H9 (cell line): Measurements from ENCODE around the gene FRAT1. TPM values are rescaled to one million over a fixed set of nuclear protein-coding genes. Genes with fewer than 3 reads are reported as not detected.
A peak's percentile ranks its signal among the peaks of the same experiment; 100 is the strongest.

Source experiments
- DNase-seq: peaks from one replicate; pipeline ENCODE4 v3.0.0-alpha.2; 2017
- H2AFZ ChIP-seq: one replicate; pipeline ENCODE4 v1.6.1; 2013; ENCODE audit warnings: mild to moderate bottlenecking, low read length, control low read depth, moderate library complexity
- H2AK5ac ChIP-seq: 2 replicates; pipeline ENCODE4 v1.6.1; 2013; ENCODE audit warnings: low read length, control low read depth, mixed read lengths; ENCODE audit not compliant: insufficient read length
- H2BK120ac ChIP-seq: one replicate; pipeline ENCODE4 v1.6.1; 2013; ENCODE audit warnings: low read depth, mild to moderate bottlenecking, low read length, control low read depth, inconsistent platforms; ENCODE audit not compliant: poor library complexity, severe bottlenecking
- H2BK12ac ChIP-seq: 2 replicates; pipeline ENCODE4 v1.6.1; 2013; ENCODE audit warnings: low read length, control low read depth, mixed read lengths, low read depth; ENCODE audit not compliant: insufficient read length
- H2BK15ac ChIP-seq: 2 replicates; pipeline ENCODE4 v1.6.1; 2013; ENCODE audit warnings: low read depth, low read length, control low read depth
- H2BK20ac ChIP-seq: one replicate; pipeline ENCODE4 v1.6.1; 2013; ENCODE audit warnings: low read depth, mild to moderate bottlenecking, low read length, control low read depth, inconsistent platforms; ENCODE audit not compliant: poor library complexity, severe bottlenecking
- H2BK5ac ChIP-seq: 2 replicates; pipeline ENCODE4 v1.6.1; 2013; ENCODE audit warnings: low read length, control low read depth, mixed read lengths; ENCODE audit not compliant: insufficient read length
- H3K14ac ChIP-seq: 2 replicates; pipeline ENCODE4 v1.6.1; 2013; ENCODE audit warnings: low read length, control low read depth; ENCODE audit not compliant: insufficient read depth
- H3K18ac ChIP-seq: 2 replicates; pipeline ENCODE4 v1.6.1; 2013; ENCODE audit warnings: low read depth, mild to moderate bottlenecking, mixed read lengths, low read length, control low read depth; ENCODE audit not compliant: insufficient read length
- H3K23ac ChIP-seq: 2 replicates; pipeline ENCODE4 v1.6.1; 2013; ENCODE audit warnings: low read length, control low read depth, mixed read lengths, low read depth; ENCODE audit not compliant: insufficient read length
- H3K23me2 ChIP-seq: 2 replicates; pipeline ENCODE4 v1.6.1; 2013; ENCODE audit warnings: low read depth, mild to moderate bottlenecking, mixed read lengths, low read length, control low read depth; ENCODE audit not compliant: insufficient read length, poor library complexity, severe bottlenecking
- H3K27ac ChIP-seq: 2 replicates; pipeline ENCODE4 v1.5.1; 2013; ENCODE audit warnings: low read length, control low read depth, mixed read lengths, low read depth; ENCODE audit not compliant: insufficient read length
- H3K27me3 ChIP-seq: 2 replicates; pipeline ENCODE4 v1.6.1; 2013; ENCODE audit warnings: low read length, control low read depth, inconsistent platforms; ENCODE audit not compliant: insufficient read depth
- H3K4ac ChIP-seq: 2 replicates; pipeline ENCODE4 v1.6.1; 2013; ENCODE audit warnings: low read depth, mild to moderate bottlenecking, control low read depth, inconsistent platforms, low read length, moderate library complexity
- H3K4me1 ChIP-seq: 2 replicates; pipeline ENCODE4 v1.6.1; 2013; ENCODE audit warnings: low read length, control low read depth, inconsistent platforms; ENCODE audit not compliant: insufficient read depth
- H3K4me2 ChIP-seq: 2 replicates; pipeline ENCODE4 v1.6.1; 2013; ENCODE audit warnings: low read length, control low read depth, mixed read lengths; ENCODE audit not compliant: insufficient read length, insufficient read depth
- H3K56ac ChIP-seq: 2 replicates; pipeline ENCODE4 v1.6.1; 2013; ENCODE audit warnings: low read depth, mild to moderate bottlenecking, mixed read lengths, low read length, control low read depth; ENCODE audit not compliant: insufficient read length
- H3K79me1 ChIP-seq: 2 replicates; pipeline ENCODE4 v1.6.1; 2013; ENCODE audit warnings: low read depth, mild to moderate bottlenecking, moderate library complexity, low read length, control low read depth, inconsistent platforms; ENCODE audit not compliant: insufficient read depth, poor library complexity, severe bottlenecking
- H3K79me2 ChIP-seq: 2 replicates; pipeline ENCODE4 v1.6.1; 2013; ENCODE audit warnings: low read length, control low read depth, inconsistent platforms; ENCODE audit not compliant: insufficient read depth
- H3K9ac ChIP-seq: 2 replicates; pipeline ENCODE4 v1.6.1; 2013; ENCODE audit warnings: low read length, control low read depth, mixed read lengths; ENCODE audit not compliant: insufficient read length; ENCODE audit errors: extremely low read depth
- H3K9me3 ChIP-seq: one replicate; pipeline ENCODE4 v1.6.1; 2013; ENCODE audit warnings: low read depth, low read length, inconsistent platforms; ENCODE audit not compliant: control insufficient read depth
- H3T11ph ChIP-seq: one replicate; pipeline ENCODE4 v1.6.1; 2013; ENCODE audit warnings: mild to moderate bottlenecking, low read length, control low read depth, inconsistent platforms
- H4K20me1 ChIP-seq: one replicate; pipeline ENCODE4 v1.6.1; 2013; ENCODE audit not compliant: control insufficient read depth, insufficient read length, insufficient read depth
- H4K5ac ChIP-seq: 2 replicates; pipeline ENCODE4 v1.6.1; 2013; ENCODE audit warnings: low read depth, mild to moderate bottlenecking, mixed read lengths, low read length, control low read depth; ENCODE audit not compliant: insufficient read length
- H4K8ac ChIP-seq: replicated peaks from 2 replicates; pipeline ENCODE4 v1.6.1; 2013; ENCODE audit warnings: low read length, control low read depth, mixed read lengths, low read depth; ENCODE audit not compliant: insufficient read length
- H4K91ac ChIP-seq: 2 replicates; pipeline ENCODE4 v1.6.1; 2013; ENCODE audit warnings: low read depth, mild to moderate bottlenecking, moderate library complexity, mixed read lengths, low read length, control low read depth; ENCODE audit not compliant: insufficient read length
- H3K27ac Mint-ChIP-seq, 3 experiments: 2 replicates in 2 of 3; 3 replicates in 1 of 3; pipeline ENCODE4 v1.8.0; 2020 to 2021; ENCODE audit warnings: mixed read lengths in 3 of 3, mild to moderate bottlenecking in 1 of 3, moderate library complexity in 1 of 3
- H3K27me3 Mint-ChIP-seq: 2 replicates; pipeline ENCODE4 v1.8.0; 2021; ENCODE audit warnings: low read depth, mild to moderate bottlenecking, moderate library complexity, mixed read lengths
- H3K36me3 Mint-ChIP-seq, 3 experiments: 2 replicates in 2 of 3; 3 replicates in 1 of 3; pipeline ENCODE4 v1.8.0; 2020 to 2021; ENCODE audit warnings: low read depth in 3 of 3, mixed read lengths in 3 of 3; ENCODE audit not compliant: insufficient read depth in 1 of 3
- H3K4me1 Mint-ChIP-seq, 2 experiments: 2 replicates each; pipeline ENCODE4 v1.8.0; 2020; ENCODE audit warnings: mixed read lengths in 2 of 2
- H3K4me3 Mint-ChIP-seq, 2 experiments: 2 replicates in 1 of 2; 3 replicates in 1 of 2; pipeline ENCODE4 v1.8.0; 2020 to 2021; ENCODE audit warnings: mild to moderate bottlenecking in 2 of 2, mixed read lengths in 2 of 2, moderate library complexity in 1 of 2
- H3K9me3 Mint-ChIP-seq, 2 experiments: 2 replicates in 1 of 2; 3 replicates in 1 of 2; pipeline ENCODE4 v1.8.0; 2020; ENCODE audit warnings: mild to moderate bottlenecking in 2 of 2, mixed read lengths in 2 of 2, moderate library complexity in 1 of 2
- CTCF ChIP-seq: fragments of 200-600 bp; sonication (generic); conservative IDR thresholded peaks from 3 replicates; pipeline ENCODE4 v1.8.0; 2021; ENCODE audit warnings: antibody characterized with exemption, mild to moderate bottlenecking
- WGBS: extraction: QIAGEN DNeasy Blood & Tissue Kit; methylation state at CpG from one replicate; pipeline ENCODE4 v1.1.7; 2013; ENCODE audit warnings: missing lambda C conversion rate, low lambda C conversion rate, mixed read lengths; ENCODE audit not compliant: insufficient read length; ENCODE audit errors: extremely low coverage; 5-methylcytosine and 5-hydroxymethylcytosine counted together
- total RNA-seq: library from RNA; stranded (reverse); gene quantifications from 2 replicates; pipeline ENCODE4 v1.2.1, GENCODE V29; 2021

Gene FRAT1
- total RNA-seq, 1 experiment from 2014 or later: 7.3 TPM

GRCh38 chr10:97325754-97326153 is 6.7 kb downstream of the FRAT1 start:
- Histone ChIP-seq H3K4ac (no peak overlapping the region), H2AK5ac (no peak overlapping the region), H3K27me3 (peaks cover 3% of the 10 kb centered on the region; the same call in 1 of the 2 replicates), H3K14ac (no peak overlapping the region), H3K79me1 (peaks cover 4% of the 10 kb centered on the region), H2BK15ac (no peak overlapping the region), H3K9me3 (no peaks in the 10 kb centered on the region), H3K27ac (no peak overlapping the region), H3K79me2 (no peaks in the 10 kb centered on the region), H2AFZ (no peak overlapping the region), H3K9ac (no peak overlapping the region), H4K5ac (no peak overlapping the region), H2BK5ac (no peak overlapping the region), H3K23ac (no peak overlapping the region), H3K4me1 (peaks cover 9% of the 10 kb centered on the region; the same call in 1 of the 2 replicates), H2BK20ac (no peak overlapping the region), H3K18ac (no peak overlapping the region), H2BK12ac (no peak overlapping the region), H2BK120ac (no peak overlapping the region), H4K8ac (no peak overlapping the region), H4K91ac (no peak overlapping the region), H3K23me2 (peaks cover 4% of the 10 kb centered on the region), H4K20me1 (no peaks in the 10 kb centered on the region), H3K4me2 (no peak overlapping the region), H3K56ac (no peak overlapping the region), H3T11ph (no peak overlapping the region)
- peaks cover 15% of the 10 kb centered on the region for H3K27me3 Mint-ChIP-seq
- H3K27ac Mint-ChIP-seq: 0 out of 7 replicates have a peak overlapping the region, but pooled peaks of 1 of the 3 experiments have one; percentile 27
- peaks cover 52 to 55% of the 10 kb centered on the region in 2 experiments for H3K4me1 Mint-ChIP-seq
- DNase-seq: no peak
- H3K36me3 Mint-ChIP-seq: peaks cover 14 to 32% (median 19%) of the 10 kb centered on the region in 3 experiments; a peak in 6 of 7 replicates
- no peaks in the 10 kb centered on the region; a peak in 1 of 5 replicates for H3K9me3 Mint-ChIP-seq
- no peak for TF ChIP-seq CTCF
- no peak overlapping the region for H3K4me3 Mint-ChIP-seq
- no CpG with 5 or more reads among the region's 9 CpGs for WGBS
